ENCODE results near the gene METTL4.
A peak's percentile ranks its signal among the peaks of the same experiment; 100 is the strongest.

The METTL4 gene

GRCh38 chr18:2571200-2572170 lies at the start of gene METTL4, which contains the start of gene NDC80:
Gene METTL4, minus strand, starts transcription at chr18:2571505. Its CDS starts 4,289 bp downstream, at chr18:2567216.
Gene NDC80, plus strand, starts transcription at chr18:2571557. Its CDS starts 1,429 bp downstream, at chr18:2572986.
- Histone ChIP-seq H3K27ac (peak within 1 kb of the TSS; percentile 76 to 100 (median 99)), H3K4me3 (peak within 1 kb of the TSS; percentile 46 to 78 (median 64))

DNA sequence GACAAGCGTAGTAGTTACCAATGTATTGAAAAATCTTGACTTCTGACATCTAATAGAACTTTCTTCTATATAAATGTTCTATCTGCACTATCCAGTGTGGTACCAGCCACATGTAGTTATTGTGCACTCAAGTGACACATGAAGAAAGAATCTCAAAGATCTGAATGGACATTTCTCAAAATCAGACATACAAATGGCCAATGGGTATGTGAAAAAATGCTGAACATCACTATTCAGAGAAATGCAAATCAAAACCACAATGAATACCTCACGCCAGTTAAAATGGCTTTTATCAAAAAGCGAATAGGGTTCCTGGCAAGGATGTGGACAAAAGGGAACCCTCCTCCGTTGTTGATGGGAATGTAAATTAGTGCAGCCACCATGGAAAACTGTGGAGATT lies 46.7 kb upstream of the METTL4 start:
- Histone ChIP-seq H3K27ac (no peak overlapping the region), H3K4me3 (no peak overlapping the region)

DNA sequence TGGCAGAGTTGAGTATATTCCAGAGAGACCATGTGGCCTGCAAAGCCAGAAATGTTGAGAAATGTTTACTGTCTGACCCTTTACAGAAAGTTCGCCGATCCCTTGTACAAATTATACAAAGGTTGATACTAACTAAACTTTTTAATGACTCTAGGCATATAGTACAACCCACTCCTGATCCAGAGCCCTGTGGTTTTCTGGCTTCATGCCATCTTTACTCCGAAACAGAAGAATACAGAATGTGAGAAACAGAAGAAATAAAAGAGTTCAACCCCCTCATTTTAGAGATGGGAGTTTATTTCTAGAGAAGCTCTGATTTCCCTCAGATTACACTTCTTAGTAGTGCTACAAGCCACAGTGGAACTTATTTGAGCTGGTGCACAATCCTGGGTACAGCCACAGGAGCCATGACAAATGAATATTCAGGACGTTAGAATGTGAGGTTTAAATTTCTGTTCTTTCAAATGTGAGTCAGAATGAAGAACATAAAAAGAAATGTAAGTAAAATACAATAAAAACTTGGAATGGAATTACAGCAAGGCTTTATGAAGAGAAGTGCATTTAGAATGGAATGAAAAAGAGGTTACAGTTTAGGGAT lies 46.2 kb upstream of the METTL4 start:
- Histone ChIP-seq H3K27ac (no peak overlapping the region), H3K4me3 (no peak overlapping the region)

DNA sequence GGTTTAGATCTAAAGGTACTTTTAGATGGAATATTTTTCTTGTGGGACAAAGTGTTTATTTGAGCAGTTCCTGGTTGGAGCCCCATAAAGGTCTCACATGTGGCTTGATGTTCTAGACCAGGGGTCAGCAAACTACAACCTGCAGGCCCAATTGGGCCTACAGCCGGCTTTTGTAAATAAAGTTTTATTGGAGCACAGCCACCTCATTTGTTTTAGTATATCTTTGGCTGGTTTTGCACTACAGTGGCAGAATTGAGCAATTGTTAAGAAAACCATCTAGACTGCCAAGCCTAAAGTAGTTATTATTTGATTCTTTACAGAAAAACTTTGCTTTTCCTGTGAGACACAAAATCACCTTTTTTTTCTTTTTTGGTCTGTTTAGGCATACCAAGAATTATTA lies 41.7 kb upstream of the METTL4 start:
- Histone ChIP-seq H3K4me3 (no peak overlapping the region), H3K27ac (no peak overlapping the region)

GRCh38 chr18:2610549-2610948 lies 39.2 kb upstream of the METTL4 start:
- H3K27ac ChIP-seq, result no peak overlapping the region
- no peak overlapping the region for H3K4me3 ChIP-seq

GRCh38 chr18:2609604-2610003 lies 38.3 kb upstream of the METTL4 start:
- no peak overlapping the region for H3K27ac ChIP-seq

DNA sequence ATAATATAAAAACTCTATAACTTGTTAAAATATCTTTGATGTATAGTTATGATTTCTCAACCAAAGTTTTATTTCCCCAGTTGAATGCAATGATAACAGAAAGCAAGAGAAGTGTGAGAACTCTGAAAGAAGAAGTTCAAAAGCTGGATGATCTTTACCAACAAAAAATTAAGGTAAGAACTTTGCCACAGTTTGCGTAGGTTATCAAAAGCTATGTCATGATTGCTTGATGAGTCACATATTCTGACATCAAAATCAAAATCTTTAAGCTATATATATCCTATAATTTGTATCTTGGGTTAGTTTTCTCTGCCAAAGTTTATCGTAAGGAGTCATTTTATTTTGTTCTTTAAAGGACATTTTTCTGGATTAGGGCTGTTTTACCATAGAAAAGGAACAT lies 35.0 kb upstream of the METTL4 start:
- Histone ChIP-seq H3K27ac (peak overlapping the region in 14 of 21 experiments; percentile 1 to 79 (median 33)), H3K4me3 (no peak overlapping the region)

More at GRCh38 chr18:2609604-2610003, 38.3 kb upstream of the METTL4 start:
- H3K4me3 ChIP-seq, result no peak overlapping the region

DNA sequence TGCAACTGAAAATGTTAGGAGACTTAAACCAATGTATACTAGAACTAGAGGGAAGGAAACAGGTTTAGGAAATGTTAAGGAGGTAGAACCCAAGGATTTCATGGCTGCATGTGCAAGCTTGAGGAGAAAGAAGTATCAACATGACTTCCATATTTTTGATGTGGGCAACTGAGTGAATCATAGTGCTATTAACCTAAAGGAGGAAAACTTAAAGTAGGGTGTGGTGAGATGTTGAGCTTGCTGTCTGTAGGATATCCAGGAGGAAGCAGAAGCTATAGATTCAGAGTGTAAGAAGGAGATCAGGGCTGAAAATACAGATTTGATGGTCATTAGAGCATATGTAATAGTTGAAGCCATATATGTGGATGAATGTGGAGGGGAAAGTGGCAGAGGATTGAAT lies 31.5 kb upstream of the METTL4 start:
- Histone ChIP-seq H3K4me3 (no peak overlapping the region), H3K27ac (peak overlapping the region in 1 of 21 experiments; percentile 19)

- H3K4me3 ChIP-seq, result no peak overlapping the region
- no peak overlapping the region for H3K27ac ChIP-seq
Observed at GRCh38 chr18:2597639-2598038, 26.3 kb upstream of the METTL4 start.

- Histone ChIP-seq H3K4me3 (no peak overlapping the region), H3K27ac (peak overlapping the region in 11 of 21 experiments; percentile 2 to 80 (median 64))
Observed at GRCh38 chr18:2590303-2590702, 19.0 kb upstream of the METTL4 start.

DNA sequence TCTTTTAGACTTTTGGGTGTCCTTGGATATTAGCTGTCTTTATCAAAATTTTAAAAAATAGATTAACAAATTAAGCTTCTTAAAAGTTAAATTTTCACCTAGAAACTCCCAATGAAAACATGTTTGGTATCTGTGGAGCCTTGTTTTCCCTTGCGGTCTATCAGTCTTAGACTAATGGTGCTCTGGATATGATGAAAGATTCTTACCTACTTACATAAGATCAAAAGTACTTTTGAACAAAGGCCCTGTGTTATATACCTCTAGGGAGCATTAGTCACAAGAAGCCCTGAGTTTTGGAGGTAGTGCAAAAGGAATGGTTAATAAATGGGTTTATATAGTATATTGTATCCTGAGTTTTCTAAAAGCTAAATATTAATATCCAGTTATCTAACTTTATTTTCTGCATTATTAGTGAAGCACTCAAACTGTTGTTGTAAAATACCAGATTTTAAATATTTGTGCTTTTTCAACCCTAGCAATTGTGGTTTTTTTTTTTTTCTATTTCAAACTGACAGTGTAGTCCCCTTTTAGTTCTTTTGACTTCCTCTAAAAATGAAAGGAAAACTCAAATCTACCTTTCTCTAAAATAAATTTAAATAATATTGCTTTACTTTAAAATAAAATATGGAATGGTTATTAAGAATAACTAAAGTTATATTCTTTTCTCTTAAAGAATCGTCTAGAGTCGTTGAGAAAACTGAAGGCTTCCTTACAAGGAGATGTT lies 18.2 kb upstream of the METTL4 start:
- Histone ChIP-seq H3K4me3 (no peak overlapping the region), H3K27ac (peak overlapping the region in 15 of 21 experiments; percentile 19 to 80 (median 46))

DNA sequence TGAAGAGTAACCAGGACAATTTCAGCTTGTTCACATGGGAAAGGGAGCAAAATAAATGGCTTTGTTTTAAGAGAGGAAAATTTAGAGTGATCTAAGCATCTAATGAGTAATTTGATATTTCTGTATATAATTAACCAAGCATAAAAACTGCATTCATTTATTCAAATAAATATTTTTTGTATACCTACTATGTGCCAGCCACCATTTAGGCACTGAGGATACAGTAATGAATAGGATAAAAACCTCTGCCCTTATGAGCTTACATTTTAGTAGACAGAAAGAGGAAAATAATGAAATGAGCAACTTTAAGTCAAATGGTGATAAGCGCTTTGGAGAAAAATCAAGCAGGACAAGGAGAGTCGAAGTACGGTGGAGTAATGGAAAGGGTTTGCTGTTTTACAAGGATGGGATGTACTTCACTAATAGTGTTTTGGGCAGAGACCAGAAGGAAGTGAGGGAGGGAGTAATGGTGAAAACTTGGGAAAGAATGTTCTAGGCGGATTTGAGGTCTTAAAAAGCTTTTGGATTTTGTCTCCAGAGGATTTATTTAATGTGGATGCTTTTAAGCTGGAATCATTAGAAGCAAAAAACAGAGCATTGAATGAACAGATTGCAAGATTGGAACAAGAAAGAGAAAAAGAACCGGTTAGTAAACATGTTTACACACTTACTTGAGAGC lies 17.5 kb upstream of the METTL4 start:
- peak overlapping the region in 15 of 21 experiments; percentile 19 to 80 (median 46) for H3K27ac ChIP-seq
- H3K4me3 ChIP-seq, result no peak overlapping the region

DNA sequence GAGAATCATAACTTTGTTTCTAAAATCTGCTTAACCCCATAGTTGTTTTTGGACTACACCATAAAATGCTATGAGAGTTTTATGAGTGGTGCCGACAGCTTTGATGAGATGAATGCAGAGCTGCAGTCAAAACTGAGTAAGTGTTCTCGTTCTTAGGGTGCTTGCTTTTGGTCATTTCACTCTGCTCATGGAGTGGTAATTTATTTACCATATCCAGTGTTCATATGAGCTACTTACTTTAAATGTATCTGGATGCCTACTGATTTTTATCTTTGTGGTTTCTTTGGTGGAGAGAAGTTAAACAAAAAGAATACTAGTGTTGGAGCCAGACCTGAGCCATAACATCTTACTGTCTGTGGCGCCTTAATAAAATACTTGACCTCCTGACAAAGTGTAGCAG lies 16.5 kb upstream of the METTL4 start:
- Histone ChIP-seq H3K27ac (peak overlapping the region in 1 of 21 experiments; percentile 46), H3K4me3 (no peak overlapping the region)

DNA sequence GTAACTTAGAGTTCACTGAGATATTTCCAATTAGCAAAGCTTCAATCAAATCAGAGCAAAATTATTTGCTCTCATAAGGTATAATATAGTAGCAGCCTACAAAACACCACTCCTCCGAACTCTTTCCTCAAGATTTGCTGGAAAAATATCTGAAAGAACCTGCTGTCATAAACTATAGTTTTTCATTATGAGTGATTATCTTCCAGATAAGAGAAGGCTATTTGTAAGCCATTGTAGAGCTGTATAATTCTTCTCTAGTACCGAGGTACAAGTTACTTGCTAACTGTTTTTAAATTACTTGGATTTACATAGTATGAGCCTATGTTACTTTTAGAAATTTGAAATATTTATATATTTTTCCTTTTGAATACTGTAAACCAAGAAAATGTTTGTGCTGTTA lies 2.1 kb upstream of the METTL4 start:
- Histone ChIP-seq H3K4me3 (peak overlapping the region in 1 of 7 experiments; percentile 66), H3K27ac (peak overlapping the region in 3 of 21 experiments; percentile 21 to 100 (median 31))

DNA sequence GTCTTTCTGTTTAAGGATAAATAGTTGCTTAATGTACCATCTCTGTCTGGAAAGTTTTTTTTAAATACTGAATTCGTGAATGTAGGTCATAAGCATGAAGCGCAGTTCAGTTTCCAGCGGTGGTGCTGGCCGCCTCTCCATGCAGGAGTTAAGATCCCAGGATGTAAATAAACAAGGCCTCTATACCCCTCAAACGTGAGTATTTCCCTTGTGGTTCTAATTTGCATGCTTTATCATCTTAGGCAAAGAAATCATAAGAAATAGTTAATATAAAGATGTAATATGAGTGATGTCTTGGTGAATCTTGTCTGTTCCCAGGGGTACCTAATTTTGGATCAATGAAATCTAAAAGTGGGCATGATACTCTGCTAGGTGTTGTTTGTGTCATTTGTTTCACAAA lies 1.6 kb upstream of the METTL4 start:
- peak overlapping the region in 3 of 21 experiments; percentile 21 to 100 (median 31) for H3K27ac ChIP-seq
- H3K4me3 ChIP-seq, result peak overlapping the region in 2 of 7 experiments; percentile 57 to 66

- Histone ChIP-seq H3K4me3 (peak overlapping the region in 6 of 7 experiments; percentile 46 to 78 (median 65)), H3K27ac (peak overlapping the region in 5 of 21 experiments; percentile 31 to 100 (median 97))
Observed at GRCh38 chr18:2572171-2572569, 865 bp upstream of the METTL4 start.

- peak overlapping the region; percentile 46 to 78 (median 64) for H3K4me3 ChIP-seq
- peak overlapping the region; percentile 76 to 100 (median 99) for H3K27ac ChIP-seq
Observed at GRCh38 chr18:2570772-2571199, 519 bp downstream of the METTL4 start.

- no peak overlapping the region for H3K4me3 ChIP-seq
- peak overlapping the region in 4 of 21 experiments; percentile 93 to 100 (median 96) for H3K27ac ChIP-seq
Observed at GRCh38 chr18:2569338-2570207, 1.7 kb downstream of the METTL4 start.
